Stimulated activated CD8-positive, alpha-beta memory T cell treated with anti-CD3 and anti-CD28 coated beads, Interleukin-7, amount 100 ng/mL, for 48 hours (primary cell): ENCODE results near the gene RUBCNL.

Source experiments
- DNase-seq, 2 donors: peaks; one replicate each; pipeline ENCODE4 v3.0.0-alpha.2; 2020; ENCODE audit warnings: low read depth in 1 of 2; ENCODE audit errors: extremely low read depth in 1 of 2

RUBCNL gene

GRCh38 chr13:46342538-46342937 is 44.5 kb downstream of the RUBCNL start:
- DNase-seq, result no peak

DNA sequence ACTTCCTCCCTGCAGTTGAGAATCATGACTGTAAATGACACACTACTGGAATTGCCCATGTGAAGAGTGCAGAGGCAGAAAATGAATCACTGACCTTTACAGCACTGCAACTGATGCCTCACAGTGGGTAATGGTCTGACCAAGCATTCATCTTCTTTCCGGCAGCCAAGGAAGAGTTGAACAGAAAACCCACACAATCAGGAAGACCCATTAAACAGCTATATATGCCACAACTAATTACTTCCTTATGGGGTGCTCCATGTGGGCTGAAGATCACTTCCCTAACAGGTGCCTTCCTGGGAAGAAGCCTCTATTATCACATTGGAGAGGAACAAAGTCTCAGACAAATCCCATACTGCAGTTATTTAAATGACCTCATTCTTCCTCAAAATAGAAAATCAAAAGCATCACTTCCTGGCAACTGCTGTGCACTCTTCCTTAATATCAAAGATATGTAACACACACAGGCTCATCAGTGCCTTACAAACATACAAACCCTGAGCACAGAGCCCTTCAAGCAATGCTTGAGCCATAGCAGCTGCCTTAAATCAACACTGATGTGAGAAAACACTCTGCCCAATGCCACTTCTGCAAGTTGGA is 45.8 kb downstream of the RUBCNL start:
- DNase-seq, result peak in 1 of 2 donors; percentile 46

DNA sequence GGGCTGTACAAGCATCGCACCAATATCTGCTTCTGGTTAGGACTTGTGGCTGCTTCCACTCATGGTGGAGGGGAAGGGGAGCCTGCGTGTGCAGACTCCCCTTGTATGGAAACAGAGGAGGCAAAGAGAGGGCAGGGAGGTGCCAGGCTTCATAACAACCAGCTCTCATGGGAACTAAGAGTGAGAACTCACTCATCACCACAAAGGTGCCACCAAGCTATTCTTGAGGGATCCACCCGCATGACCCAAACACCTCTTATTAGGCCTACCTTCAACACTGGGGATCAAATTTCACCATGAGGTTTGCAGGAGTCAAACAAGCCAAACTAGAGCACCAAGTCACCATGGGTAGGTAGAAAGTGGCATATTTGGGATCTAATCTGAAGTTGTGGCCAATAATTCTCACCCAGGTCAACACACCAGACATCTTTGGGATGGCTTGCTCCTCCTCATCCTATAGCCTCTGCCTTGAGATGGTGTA is 46.4 kb downstream of the RUBCNL start:
- no peak for DNase-seq

DNA sequence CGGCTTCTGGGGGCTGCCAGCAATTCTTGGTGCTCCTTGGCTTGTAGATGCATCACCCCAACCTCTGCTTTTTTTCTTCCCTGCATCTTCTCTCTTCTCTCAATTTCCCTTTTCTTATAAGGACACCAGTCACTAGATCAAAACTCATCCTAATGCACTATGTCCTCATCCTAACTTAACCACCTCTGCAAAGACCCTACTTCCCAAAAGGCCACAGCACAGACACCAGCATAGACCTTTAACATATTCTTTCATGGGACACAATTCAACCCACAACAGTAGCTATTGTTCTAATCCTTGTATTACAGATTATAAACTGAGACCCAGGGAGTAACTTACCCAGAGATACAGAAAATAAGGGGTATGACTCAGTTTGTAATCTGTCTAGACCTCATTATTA is 47.0 kb downstream of the RUBCNL start:
- DNase-seq, result no peak

- no peak for DNase-seq
Measured at GRCh38 chr13:46339035-46339666, 47.9 kb downstream of the RUBCNL start.

DNA sequence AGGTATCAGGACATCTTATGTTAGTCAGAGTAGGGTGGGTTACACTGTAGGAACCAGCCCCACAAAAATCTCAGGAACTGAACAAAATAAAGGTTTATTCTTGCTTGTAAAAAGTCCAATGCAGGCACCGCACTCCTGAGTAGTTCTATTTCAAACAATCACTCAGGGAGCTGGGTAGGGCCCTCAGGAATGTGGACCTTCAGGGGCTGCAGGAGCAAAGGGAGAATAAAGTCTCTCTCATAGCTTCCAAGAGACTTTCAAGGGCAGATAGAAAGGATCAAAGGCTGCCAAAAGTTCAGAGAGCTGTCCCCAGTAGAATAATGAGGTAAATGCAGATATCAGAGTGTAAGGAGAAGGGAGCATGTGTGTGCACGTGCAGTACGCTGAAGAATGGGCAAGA is 49.4 kb downstream of the RUBCNL start:
- DNase-seq, result no peak

GRCh38 chr13:46334035-46334822 is 52.8 kb downstream of the RUBCNL start:
- no peak for DNase-seq

GRCh38 chr13:46332772-46333171 is 54.3 kb downstream of the RUBCNL start:
- DNase-seq, result no peak

DNA sequence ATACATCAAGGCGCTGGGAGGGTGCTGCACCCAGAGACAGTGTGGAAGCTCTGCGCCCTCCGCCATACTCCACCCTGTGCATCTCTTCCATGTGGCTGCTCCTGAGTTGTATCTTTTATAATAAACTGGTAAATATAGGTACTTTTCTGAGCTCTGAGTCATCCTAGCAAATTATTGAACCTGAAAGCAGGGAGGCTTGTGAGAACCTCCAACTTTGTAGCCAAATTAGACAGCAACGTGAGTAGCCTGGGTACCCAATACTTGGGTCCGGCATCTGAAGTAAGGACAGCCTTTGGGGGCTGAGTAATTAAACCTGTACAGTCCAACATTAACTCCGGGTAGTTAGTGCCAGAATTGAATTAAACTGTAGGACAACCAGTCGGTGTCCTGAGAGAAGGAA is 57.4 kb downstream of the RUBCNL start:
- DNase-seq, result no peak

- DNase-seq, result no peak
Measured at GRCh38 chr13:46327246-46327645, 59.8 kb downstream of the RUBCNL start.

GRCh38 chr13:46324976-46325375 is 62.1 kb downstream of the RUBCNL start:
- no peak for DNase-seq

- DNase-seq, result peak; percentile 31 to 48
Measured at GRCh38 chr13:46321494-46322225, 65.4 kb downstream of the RUBCNL start.

DNA sequence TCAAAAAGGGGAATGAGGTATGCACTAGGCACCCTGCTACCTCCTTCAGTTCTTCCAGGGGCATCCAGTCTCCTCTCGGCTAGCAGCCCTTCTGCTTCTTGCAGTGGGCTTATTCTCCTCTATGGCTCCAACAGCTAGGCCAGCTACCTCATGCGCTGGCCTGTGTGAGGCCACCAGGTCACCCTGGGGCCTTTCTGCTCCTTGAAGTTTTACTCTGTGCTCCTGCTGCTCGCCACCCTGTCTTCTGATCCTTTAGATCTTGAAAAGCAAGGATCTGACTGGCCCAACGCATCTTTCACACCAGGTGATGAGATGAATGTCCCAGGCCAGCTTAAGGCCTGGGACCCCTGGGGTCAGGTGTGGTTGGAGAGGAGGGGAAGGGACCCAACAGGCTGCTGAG is 66.2 kb downstream of the RUBCNL start:
- DNase-seq, result no peak

DNA sequence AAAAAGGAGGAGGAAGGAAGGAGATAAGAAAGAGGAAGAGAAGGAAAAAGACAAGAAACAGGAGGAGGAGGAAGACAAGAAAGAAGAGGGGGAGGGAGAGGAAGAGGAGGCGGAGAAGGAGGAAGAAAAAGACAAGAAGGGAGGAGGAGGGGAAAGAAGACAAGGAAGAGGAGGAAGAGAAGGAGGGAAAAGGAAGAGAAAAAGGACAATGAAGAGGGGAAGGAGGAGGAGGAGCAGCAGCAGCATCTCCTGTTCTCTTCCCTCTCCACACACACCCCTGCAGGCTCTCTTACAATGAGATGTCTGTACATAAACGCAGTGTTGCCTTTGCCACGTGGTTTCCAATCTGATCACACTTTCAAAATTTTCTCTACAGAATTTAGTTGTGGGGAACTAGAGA is 66.6 kb downstream of the RUBCNL start:
- DNase-seq, result no peak

DNA sequence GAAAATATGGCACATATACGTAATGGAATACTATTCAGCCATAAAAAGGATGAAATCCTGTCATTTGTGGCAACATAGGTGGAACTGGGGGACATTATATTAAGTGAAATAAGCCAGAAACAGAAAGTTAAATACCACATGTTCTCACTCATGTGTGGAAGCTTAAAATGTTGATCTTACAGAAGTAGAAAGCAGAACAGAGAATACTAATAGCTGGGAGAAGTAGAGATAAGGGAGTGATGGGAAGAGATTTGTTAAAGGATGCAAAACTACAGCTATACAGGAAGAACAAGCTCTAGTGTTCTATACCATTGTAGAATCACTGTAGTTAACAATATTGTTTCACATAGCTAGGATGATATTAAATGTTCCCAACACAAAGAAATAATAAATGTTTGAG is 68.1 kb downstream of the RUBCNL start:
- DNase-seq, result no peak

DNA sequence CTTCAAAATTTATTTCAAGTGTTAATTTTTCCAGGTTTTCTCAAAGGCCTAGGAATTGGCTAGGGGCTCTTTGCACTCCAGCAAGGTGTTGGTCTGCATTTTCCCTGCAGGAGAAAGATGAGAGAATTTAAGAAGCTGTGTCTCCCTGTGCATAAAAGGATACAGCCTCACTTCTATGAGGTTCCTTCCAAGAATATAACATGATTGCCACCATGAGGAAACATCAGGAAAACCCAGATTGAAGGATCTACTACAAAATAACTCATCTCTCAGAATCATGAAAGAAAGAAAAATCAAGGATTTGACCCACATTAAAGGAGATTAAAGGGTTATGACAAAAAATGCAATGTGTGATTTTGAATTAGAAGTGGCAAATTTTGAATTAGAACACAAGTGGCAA is 69.9 kb downstream of the RUBCNL start:
- DNase-seq, result no peak

GRCh38 chr13:46315491-46316075 is 71.5 kb downstream of the RUBCNL start:
- DNase-seq, result no peak

GRCh38 chr13:46315036-46315435 is 72.0 kb downstream of the RUBCNL start:
- no peak for DNase-seq

DNA sequence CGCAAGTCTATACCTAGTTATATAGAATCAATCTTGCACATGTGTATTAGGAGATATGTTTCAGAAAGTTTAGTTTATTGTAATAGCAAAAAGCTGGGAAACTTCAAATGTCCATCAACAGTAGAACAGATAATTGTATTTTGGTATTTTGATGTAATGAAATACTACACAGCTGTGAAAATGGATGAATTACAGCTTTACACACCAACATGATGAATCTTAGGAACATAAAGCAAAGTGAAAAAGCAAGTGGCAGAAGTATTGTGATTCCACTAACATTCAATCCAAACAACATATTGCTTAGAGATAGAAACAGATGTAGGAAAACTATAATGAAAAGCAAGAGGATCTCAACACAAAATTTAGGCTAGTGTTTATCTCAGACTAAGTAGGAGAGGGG is 72.5 kb downstream of the RUBCNL start:
- DNase-seq, result no peak

DNA sequence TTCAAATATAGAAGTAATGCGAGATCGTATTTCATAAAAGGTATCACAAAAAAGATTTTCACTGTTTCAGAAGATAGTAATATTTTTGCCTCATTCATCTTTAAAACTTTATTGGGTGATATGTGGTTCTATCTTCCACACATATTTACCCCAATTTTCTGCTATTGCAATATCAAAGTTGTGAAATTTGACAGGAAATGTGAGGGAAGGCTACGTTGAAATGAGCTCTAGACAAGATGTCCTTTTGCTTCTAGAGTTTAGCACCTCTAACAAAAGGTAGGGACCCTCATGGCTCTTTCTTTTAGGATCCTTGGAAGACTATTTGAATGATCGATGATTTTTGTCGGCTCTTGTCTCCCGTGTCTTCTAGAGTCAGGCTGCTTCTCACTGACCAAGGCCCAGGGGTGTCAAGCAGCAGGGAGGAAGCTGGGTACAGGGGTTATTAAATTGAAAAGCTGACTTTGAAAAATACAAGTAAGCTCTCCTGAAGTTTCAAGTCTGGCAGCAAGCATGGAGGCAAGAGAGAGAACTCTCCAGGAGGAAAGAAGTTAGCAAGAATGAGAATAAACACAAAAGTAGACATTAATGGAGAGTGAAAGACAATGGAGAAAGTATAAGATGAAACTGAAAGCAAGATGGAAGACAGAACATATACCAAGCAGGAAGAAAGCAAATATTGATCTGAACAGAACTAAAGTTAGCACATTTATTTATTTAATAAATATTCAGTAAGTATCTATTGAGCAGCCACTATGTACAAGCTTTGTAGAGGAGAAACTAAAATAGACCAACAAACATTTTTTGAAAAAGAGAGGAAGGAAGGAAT is 73.4 kb downstream of the RUBCNL start:
- DNase-seq, result no peak
